Right cardiac atrium (tissue), 5 donors: ENCODE results near the gene SRRT. TPM values are rescaled to one million over a fixed set of nuclear protein-coding genes. Genes with fewer than 3 reads are reported as not detected.

Experiments used
- ATAC-seq, 2 donors: fragments of 200-7000 bp; cut with Tn5 transposase; one replicate each; pipeline versions ENCODE4 v1.8.0 to v1.9.1; 2020; ENCODE audit warnings: moderate library complexity in 2 of 2, mild to moderate bottlenecking in 1 of 2
- DNase-seq, 3 donors: peaks; one replicate each; pipeline ENCODE4 v3.0.0-alpha.2; 2020
- H3K27ac ChIP-seq: one replicate; pipeline ENCODE4 v1.5.1; 2013; ENCODE audit warnings: mild to moderate bottlenecking, low read length, control low read depth, moderate library complexity
- H3K27me3 ChIP-seq: one replicate; pipeline ENCODE4 v1.6.1; 2013; ENCODE audit not compliant: control insufficient read depth, insufficient read depth
- H3K4me1 ChIP-seq: one replicate; pipeline ENCODE4 v1.6.1; 2013; ENCODE audit warnings: low read length; ENCODE audit not compliant: control insufficient read depth, insufficient read depth
- H3K4me3 ChIP-seq: one replicate; pipeline ENCODE4 v1.5.1; 2013; ENCODE audit warnings: low read length, control low read depth
- H3K9me3 ChIP-seq: one replicate; pipeline ENCODE4 v1.6.1; 2013; ENCODE audit warnings: low read length; ENCODE audit not compliant: control insufficient read depth
- WGBS: extraction: QIAGEN DNeasy Blood & Tissue Kit; methylation state at CpG from one replicate; pipeline ENCODE4 v1.1.7; 2013; 5-methylcytosine and 5-hydroxymethylcytosine counted together
- intact Hi-C, 4 donors: fragments of 100-400 bp; cut with DNase I; formaldehyde crosslinking; loops; one replicate each; pipeline versions ENCODE4 v1.11.0 to v1.14.0; 2022 to 2023
- polyA plus RNA-seq: library from polyadenylated mRNA; stranded (reverse); fragments of 200-250 nt; gene quantifications from one replicate; pipeline ENCODE4 v1.2.3, GENCODE V29; 2013
- total RNA-seq, 4 donors: library from RNA; stranded (reverse); fragmentation: NEBNext Ultra II Directional; extraction: Animal tissue kit (Norgen Biotek cat#: 25700); gene quantifications; one replicate each; pipeline ENCODE4 v1.2.1, GENCODE V29; 2021
- donor health status: healthy with polysubstance abuse.
- donor health status: DM: no; HTN: yes; CAD: no.
- donor health status: DM: no; HTN: no; CAD: no.
- donor health status: DM: no; HTN: yes; CAD: no; lungs with severe emphysema.
- donor health status: DM: yes; HTN: yes; CAD: no.

The SRRT gene
- total and polyA plus RNA-seq, 5 donors, result 45.8 to 88.0 (median 80.0) TPM

DNA sequence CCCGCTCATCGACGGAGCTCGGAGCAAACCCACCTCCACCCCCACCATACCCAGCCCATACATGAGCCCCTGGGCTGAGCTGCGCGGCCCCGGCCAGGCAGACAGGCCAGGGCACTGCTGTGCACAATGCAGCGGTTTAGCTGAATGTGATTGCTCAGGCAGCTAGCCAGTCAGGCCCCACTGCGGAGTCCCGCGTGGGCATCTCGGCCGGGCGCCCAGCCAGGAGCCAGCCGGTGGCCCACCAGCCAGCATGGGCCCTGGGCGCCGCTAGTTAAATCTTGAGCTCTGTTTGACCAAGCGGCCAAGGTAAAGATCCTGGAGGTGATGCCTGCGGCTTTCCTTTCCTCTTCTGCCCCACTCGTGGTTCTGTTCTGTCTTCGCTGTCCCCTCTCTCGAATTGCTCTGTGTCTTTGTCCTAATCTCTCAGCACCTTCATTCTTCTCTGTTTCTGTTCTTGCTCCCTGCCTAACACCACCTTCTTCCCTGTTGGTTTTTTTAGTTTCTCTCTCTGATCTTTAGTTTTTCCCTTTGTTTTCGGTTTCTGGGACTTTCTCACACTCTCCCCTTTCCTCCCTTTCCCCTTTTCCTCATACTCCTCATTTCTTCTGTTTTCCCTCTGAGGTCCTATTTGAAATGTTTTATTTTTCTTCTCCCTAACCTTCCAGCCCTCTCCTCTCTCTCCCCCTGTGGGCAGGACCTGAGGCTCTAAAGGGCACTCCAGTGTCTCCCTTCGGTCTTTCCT is 8.1 kb downstream of the SRRT start:
- no peak overlapping the region for H3K27ac ChIP-seq
- intact Hi-C loops, result no loop called here
- H3K4me3 ChIP-seq, result no peak overlapping the region
- DNase-seq (peak in 1 of 3 donors; percentile 38), ATAC-seq (no peak)
- H3K4me1 ChIP-seq, result no peaks in the 10 kb centered on the region
- no peaks in the 10 kb centered on the region for H3K9me3 ChIP-seq
- WGBS, result 88% methylated on average over 24 of the region's 24 CpGs
- H3K27me3 ChIP-seq, result no peaks in the 10 kb centered on the region

DNA sequence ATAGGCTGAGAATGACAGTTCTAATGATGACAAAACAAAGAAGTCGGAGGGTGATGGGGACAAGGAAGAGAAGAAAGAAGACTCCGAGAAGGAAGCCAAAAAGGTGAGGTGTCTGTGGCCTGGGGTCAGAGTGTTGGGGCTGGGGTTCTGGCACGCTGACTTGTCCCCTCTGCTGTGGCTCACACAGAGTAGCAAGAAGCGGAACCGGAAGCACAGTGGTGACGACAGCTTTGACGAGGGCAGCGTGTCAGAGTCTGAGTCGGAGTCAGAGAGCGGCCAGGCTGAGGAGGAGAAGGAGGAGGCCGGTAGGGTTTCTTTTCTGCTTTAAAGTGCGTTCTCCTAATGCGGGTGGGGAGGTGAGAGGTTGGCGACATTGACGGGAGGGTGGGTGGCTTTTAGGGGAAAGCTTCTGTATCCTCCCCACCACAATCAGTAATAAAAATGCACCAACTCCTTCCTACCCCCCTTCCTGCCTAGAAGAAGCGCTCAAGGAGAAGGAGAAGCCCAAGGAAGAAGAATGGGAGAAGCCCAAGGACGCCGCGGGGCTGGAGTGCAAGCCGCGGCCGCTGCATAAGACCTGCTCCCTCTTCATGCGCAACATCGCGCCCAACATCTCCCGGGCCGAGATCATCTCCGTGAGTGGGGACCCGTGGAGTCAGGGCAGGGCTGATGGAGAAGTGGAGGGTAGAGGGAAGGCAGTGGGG is 10.0 kb downstream of the SRRT start:
- Histone ChIP-seq H3K27ac (no peak overlapping the region), H3K9me3 (no peaks in the 10 kb centered on the region), H3K4me1 (peaks cover 4% of the 10 kb centered on the region), H3K4me3 (no peak overlapping the region), H3K27me3 (no peaks in the 10 kb centered on the region)
- DNase-seq (peak in 1 of 3 donors; percentile 37), ATAC-seq (no peak)
- intact Hi-C loops, result no loop called here
- WGBS, result 86% methylated on average over 29 of the region's 29 CpGs

DNA sequence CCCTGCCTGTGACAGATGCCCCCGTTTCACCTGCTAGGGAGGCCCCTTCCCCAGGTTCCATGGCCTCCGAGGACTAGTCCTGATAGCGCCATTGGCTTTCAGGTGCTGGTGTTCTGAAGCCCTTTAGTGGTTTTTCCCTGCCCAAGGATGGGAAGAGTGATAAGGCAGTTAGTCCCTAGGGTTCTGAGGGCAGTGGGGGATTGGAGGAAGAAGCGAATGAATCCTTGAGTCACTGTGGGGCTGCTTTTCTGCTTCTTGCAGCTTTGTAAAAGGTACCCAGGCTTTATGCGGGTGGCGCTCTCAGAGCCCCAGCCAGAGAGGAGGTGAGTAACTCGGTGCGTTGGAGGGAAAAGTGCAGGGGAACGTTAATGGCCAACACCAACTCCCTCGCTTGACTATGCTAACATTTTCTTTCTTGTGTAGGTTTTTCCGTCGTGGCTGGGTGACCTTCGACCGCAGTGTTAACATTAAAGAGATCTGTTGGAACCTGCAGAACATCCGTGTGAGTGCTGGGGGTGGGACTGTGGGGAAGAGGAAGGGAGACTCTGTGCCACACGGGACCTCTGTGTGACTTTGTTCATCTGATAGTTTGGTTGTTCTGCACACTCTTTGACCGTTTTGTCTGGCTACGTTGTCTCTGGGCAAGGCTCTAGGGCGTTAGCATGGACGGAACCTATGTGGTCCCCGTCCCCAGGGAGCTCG is 10.7 kb downstream of the SRRT start:
- Histone ChIP-seq H3K4me1 (peaks cover 4% of the 10 kb centered on the region), H3K9me3 (no peaks in the 10 kb centered on the region), H3K4me3 (no peak overlapping the region), H3K27ac (no peak overlapping the region), H3K27me3 (no peaks in the 10 kb centered on the region)
- WGBS, result 83% methylated on average over 22 of the region's 22 CpGs
- intact Hi-C loops, result no loop called here
- ATAC-seq (no peak), DNase-seq (no peak)

DNA sequence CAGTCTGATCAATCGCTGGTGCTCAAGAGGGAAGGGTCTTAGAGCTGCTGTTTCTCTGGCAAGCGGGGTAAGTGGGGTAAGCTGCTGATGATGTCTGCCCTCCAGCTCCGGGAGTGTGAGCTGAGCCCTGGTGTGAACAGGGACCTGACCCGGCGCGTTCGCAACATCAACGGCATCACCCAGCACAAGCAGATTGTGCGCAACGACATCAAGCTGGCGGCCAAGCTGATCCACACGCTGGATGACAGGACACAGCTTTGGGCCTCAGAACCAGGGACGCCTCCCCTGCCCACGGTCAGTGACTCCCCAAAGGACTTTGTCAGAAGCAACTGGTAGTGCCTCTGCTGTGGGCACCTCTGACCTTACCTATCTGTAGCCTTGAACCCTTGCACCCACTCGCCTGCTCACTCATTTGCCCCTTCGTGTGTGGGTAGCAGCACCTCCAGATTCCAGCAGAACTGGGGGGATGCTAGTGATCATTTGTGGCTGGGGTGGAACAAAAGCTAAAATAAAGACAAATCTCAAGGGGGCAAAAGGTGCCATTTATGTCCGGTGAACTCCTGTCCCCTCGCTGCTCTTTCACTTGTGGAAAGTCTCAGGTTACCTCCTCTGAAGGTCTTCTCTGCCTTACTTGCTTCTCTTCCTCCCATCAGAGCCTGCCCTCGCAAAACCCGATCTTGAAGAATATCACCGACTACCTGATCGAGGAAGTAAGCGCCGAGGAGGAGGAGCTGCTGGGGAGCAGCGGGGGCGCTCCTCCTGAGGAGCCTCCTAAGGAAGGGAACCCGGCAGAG is 11.4 kb downstream of the SRRT start:
- 87% methylated on average over 27 of the region's 27 CpGs for WGBS
- Histone ChIP-seq H3K27ac (no peak overlapping the region), H3K27me3 (no peaks in the 10 kb centered on the region), H3K9me3 (no peaks in the 10 kb centered on the region), H3K4me3 (no peak overlapping the region), H3K4me1 (peaks cover 4% of the 10 kb centered on the region)
- ATAC-seq, result no peak
- intact Hi-C loops, result no loop called here
- DNase-seq, result peak in 1 of 3 donors; percentile 42

DNA sequence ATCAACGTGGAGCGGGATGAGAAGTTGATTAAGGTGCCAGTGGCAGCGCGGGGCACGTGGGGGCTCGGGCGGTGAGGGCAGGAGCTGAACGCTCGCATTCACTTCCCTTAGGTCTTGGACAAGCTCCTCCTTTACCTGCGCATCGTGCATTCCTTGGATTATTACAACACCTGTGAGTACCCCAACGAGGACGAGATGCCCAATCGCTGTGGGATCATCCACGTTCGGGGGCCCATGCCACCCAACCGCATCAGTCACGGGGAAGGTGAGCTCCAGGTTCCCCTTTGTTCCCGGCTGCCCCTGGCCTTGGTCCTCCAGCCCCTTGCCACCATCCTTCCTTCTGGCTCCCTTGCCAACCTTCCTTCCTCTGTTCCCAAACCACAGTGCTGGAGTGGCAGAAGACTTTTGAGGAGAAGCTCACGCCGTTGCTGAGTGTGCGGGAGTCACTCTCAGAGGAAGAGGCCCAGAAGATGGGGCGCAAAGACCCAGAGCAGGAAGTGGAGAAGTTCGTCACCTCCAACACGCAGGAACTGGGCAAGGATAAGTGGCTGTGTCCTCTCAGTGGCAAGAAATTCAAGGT is 12.1 kb downstream of the SRRT start:
- ATAC-seq, result no peak
- no peak overlapping the region for H3K27ac ChIP-seq

DNA sequence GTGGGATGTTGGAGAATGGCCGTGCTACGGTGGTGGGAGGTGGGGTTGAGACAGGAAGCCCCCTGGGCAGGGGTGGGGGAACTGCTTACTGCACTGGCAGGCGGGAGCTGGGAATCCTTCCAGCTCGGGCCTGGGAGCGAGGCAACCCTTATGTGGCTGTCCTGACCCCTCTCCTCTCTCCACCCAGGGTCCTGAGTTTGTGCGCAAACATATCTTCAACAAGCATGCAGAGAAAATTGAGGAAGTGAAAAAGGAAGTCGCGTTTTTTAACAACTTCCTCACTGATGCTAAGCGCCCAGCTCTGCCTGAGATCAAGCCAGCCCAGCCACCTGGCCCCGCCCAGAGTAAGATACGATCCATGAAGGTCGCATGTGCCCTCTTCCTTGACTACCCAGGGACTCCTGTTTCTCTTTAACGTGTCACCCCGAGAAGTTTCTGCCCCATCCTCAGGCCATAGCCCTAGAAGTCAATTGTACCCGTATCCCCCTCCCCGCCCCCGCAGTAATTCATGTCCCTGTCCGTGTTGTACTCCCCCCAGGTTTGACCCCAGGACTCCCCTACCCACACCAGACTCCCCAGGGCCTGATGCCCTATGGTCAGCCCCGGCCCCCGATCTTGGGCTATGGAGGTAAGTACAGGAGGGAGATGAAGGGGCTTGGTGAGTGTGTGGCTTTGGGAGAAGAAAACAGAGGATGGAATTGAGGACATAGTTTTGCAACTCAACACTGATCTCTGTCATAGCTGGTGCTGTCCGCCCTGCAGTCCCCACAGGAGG is 12.8 kb downstream of the SRRT start:
- no peaks in the 10 kb centered on the region for H3K27me3 ChIP-seq
- no peak overlapping the region for H3K27ac ChIP-seq
- no peaks in the 10 kb centered on the region for H3K9me3 ChIP-seq
- ATAC-seq, result no peak
- H3K4me1 ChIP-seq, result peaks cover 4% of the 10 kb centered on the region
- H3K4me3 ChIP-seq, result no peak overlapping the region
- intact Hi-C loops, result no loop called here
- no peak for DNase-seq
- 52% methylated on average over 21 of the region's 21 CpGs for WGBS

More for the DNA sequence above, 12.1 kb downstream of the SRRT start:
- Histone ChIP-seq H3K4me3 (no peak overlapping the region), H3K4me1 (peaks cover 4% of the 10 kb centered on the region), H3K9me3 (no peaks in the 10 kb centered on the region), H3K27me3 (no peaks in the 10 kb centered on the region)
- peak in 1 of 3 donors; percentile 49 for DNase-seq
- 76% methylated on average over 25 of the region's 25 CpGs for WGBS
- intact Hi-C loops, result no loop called here

DNA sequence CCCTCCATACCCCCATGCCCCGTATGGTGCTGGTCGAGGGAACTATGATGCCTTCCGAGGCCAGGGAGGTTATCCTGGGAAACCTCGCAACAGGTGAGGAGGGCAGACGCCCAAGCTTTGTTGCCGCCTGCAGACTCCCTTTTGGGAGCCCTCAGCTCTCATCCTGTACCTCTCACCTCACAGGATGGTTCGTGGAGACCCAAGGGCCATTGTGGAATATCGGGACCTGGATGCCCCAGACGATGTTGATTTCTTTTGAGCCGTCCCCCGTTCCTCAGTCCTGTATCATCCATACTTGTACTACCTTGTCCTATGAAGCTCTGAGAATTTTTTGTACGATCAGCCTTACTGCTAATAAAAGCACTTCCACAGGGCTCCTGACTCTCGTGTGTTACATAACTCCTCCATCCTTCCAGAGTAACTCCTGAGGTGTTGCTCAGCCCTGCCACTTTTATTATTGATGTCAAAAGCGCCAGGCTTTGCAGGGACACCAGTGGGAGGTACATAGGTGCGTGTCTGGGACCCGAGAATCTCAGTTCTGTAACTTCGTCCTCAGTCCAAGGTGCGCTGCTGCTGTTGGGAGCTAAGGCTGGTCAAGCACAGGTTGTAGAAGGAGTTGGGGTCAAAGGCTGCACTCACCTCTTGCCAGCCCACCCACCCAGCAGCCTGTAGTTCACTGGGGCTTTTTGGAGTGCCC is 13.5 kb downstream of the SRRT start:
- no peak for ATAC-seq
- 73% methylated on average over 18 of the region's 18 CpGs for WGBS
- intact Hi-C loops, result no loop called here
- Histone ChIP-seq H3K27me3 (no peaks in the 10 kb centered on the region), H3K9me3 (no peaks in the 10 kb centered on the region), H3K4me3 (peak overlapping the region; percentile 37), H3K27ac (no peak overlapping the region), H3K4me1 (peaks cover 4% of the 10 kb centered on the region)
- no peak for DNase-seq

DNA sequence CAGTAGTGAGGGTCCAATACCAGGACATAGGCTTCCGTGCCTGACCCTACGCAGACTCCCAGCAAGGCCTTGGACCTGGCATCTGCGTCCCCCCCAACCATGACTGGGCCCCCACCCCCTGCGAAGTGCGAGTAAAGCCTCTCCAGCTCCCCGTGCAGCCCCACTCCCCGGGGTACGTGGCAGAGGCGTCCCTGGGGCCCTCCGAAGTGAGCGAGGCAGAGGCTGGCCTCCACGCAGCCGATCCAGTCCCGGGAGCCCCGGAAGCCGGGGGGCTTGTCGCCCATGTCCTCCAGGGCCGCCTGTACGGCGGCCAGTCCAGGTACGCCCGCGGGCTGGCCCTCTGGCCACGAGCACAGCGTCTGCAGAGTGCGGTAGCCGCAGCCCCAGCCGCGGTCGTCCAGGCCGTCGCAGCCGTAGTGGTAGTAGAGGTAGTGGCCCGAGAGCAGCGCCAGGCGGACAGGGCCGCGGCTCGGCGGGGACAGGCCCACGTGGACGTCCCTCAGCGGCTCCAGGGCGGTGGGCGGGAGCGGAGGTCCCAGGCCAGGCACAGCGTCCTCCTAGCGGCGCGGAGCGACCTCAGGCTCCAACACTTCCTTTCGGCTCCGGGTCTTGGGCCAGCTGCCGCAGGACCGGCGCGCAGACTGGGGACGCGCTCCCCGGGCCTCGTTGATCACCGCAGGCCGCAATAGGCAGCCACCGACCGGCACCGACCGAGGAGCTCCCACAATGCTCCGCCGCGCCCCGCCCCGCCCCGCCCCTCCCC is 14.3 kb downstream of the SRRT start, which contains the start of gene UFSP1:
TSS of gene UFSP1 (minus strand) at position 728 of the 763 bp plus-strand sequence. CDS start at position 284, 444 bp downstream.
- H3K27ac ChIP-seq, result peak within 1 kb of the TSS; percentile 88
- 3% methylated on average over 70 of the region's 73 CpGs for WGBS
- no peaks in the 10 kb centered on the region for H3K9me3 ChIP-seq
- H3K4me3 ChIP-seq, result peak within 1 kb of the TSS; percentile 51
- H3K27me3 ChIP-seq, result no peaks in the 10 kb centered on the region
- ATAC-seq (peak; percentile 58 to 65), DNase-seq (peak in 1 of 3 donors; percentile 77)
- peaks cover 4% of the 10 kb centered on the region for H3K4me1 ChIP-seq
- intact Hi-C loops, result no loop called here
